Bronchial epithelial cell (primary cell): ENCODE data around the gene AARS1. TPM values are rescaled to one million over a fixed set of nuclear protein-coding genes. Genes with fewer than 3 reads are reported as not detected.
"Not testable (repeated sequence)": the region's sequence is repeated elsewhere in the genome, so short reads cannot be mapped to it uniquely, and the experiment has no call there.

Source experiments
- DNase-seq: peaks from one replicate; pipeline ENCODE4 v3.0.0-alpha.2; 2010; ENCODE audit warnings: low read depth
- FAIRE-seq: peaks from 2 replicates; lab custom pipeline; 2011; peaks lifted over from hg19 to GRCh38; lab: Jason Lieb, UNC
- H3K27me3 ChIP-seq: 2 replicates; pipeline ENCODE4 v1.5.1; 2011; ENCODE audit warnings: low read length; ENCODE audit not compliant: control insufficient read depth, insufficient read depth
- H3K36me3 ChIP-seq: 2 replicates; pipeline ENCODE4 v1.5.1; 2011; ENCODE audit warnings: low read length; ENCODE audit not compliant: control insufficient read depth, insufficient read depth
- H3K4me3 ChIP-seq: 2 replicates; pipeline ENCODE4 v1.5.1; 2011; ENCODE audit warnings: mild to moderate bottlenecking, low read depth, low read length, control low read depth
- CTCF ChIP-seq: IDR thresholded peaks from 2 replicates; pipeline ENCODE4 v1.5.1; 2011; ENCODE audit warnings: mild to moderate bottlenecking, moderate library complexity, low read length, control low read depth, inconsistent platforms; ENCODE audit not compliant: insufficient read depth, severe bottlenecking
- total RNA-seq: library from RNA; depleted of rRNA; stranded (reverse); fragments of >200 nt; gene quantifications from 2 replicates; pipeline ENCODE4 v1.2.1, GENCODE V29; 2014

AARS1 gene
- total RNA-seq, 1 donor from 2014 or later, result 338 TPM

- no peak for FAIRE-seq
- H3K36me3 ChIP-seq, result peaks cover 35% of the 10 kb centered on the region
- TF ChIP-seq CTCF, result no peak
- no peak for DNase-seq
- H3K27me3 ChIP-seq, result no peaks in the 10 kb centered on the region
- no peak overlapping the region for H3K4me3 ChIP-seq
Observed at GRCh38 chr16:70276392-70276791, 12.9 kb downstream of the AARS1 start.

- H3K36me3 ChIP-seq, result peaks cover 42% of the 10 kb centered on the region
- TF ChIP-seq CTCF, result no peak
- no peaks in the 10 kb centered on the region for H3K27me3 ChIP-seq
- no peak for FAIRE-seq
- DNase-seq, result no peak
- no peak overlapping the region for H3K4me3 ChIP-seq
Observed at GRCh38 chr16:70271696-70272095, 17.6 kb downstream of the AARS1 start.

- Histone ChIP-seq H3K27me3 (no peaks in the 10 kb centered on the region), H3K36me3 (peaks cover 43% of the 10 kb centered on the region), H3K4me3 (no peak overlapping the region)
- DNase-seq (no peak), FAIRE-seq (no peak)
- TF ChIP-seq CTCF, result no peak
Observed at GRCh38 chr16:70270176-70270575, 19.1 kb downstream of the AARS1 start.

- no peak for TF ChIP-seq CTCF
- FAIRE-seq (no peak), DNase-seq (no peak)
- Histone ChIP-seq H3K36me3 (peaks cover 50% of the 10 kb centered on the region), H3K27me3 (no peaks in the 10 kb centered on the region), H3K4me3 (no peak overlapping the region)
Observed at GRCh38 chr16:70269471-70269870, 19.8 kb downstream of the AARS1 start.

GRCh38 chr16:70267922-70268321 lies 21.4 kb downstream of the AARS1 start:
- FAIRE-seq, H3K4me3 ChIP-seq, H3K27me3 ChIP-seq, DNase-seq: not testable (repeated sequence)
- H3K36me3 ChIP-seq, result peaks cover 54% of the 10 kb centered on the region

- FAIRE-seq (no peak), DNase-seq (peak; percentile 57)
- Histone ChIP-seq H3K36me3 (peaks cover 55% of the 10 kb centered on the region), H3K27me3 (no peaks in the 10 kb centered on the region), H3K4me3 (no peak overlapping the region)
- peak; percentile 47 for TF ChIP-seq CTCF
Observed at GRCh38 chr16:70267516-70267915, 21.8 kb downstream of the AARS1 start.

- not testable (repeated sequence) for H3K27me3 ChIP-seq, H3K4me3 ChIP-seq, DNase-seq, FAIRE-seq
- H3K36me3 ChIP-seq, result peaks cover 62% of the 10 kb centered on the region
Observed at GRCh38 chr16:70259903-70260302, 29.4 kb downstream of the AARS1 start.
